ENCODE results near the gene DAPK2. TPM values are rescaled to one million over a fixed set of nuclear protein-coding genes. Genes with fewer than 3 reads are reported as not detected.

Gene DAPK2
- total RNA-seq, 2 donors from 2014 or later, result 28.8 to 57.6 TPM

- no peak overlapping the region for H3K27ac ChIP-seq
- H3K4me1 ChIP-seq, result no peaks in the 10 kb centered on the region
- H3K9me3 ChIP-seq, result no peaks in the 10 kb centered on the region
- no peak for TF ChIP-seq CTCF (IDR thresholded peaks at IDR 0.05)
- no peaks in the 10 kb centered on the region for H3K27me3 ChIP-seq
- DNase-seq (ENCODE audit: low spot score), result no peak
- no peaks in the 10 kb centered on the region for H3K36me3 ChIP-seq
- no peak overlapping the region for H3K4me3 ChIP-seq
Observed at GRCh38 chr15:63888823-63889222, 157.5 kb downstream of the DAPK2 start.

GRCh38 chr15:63888146-63888545 lies 158.1 kb downstream of the DAPK2 start:
- H3K27ac ChIP-seq, result no peak overlapping the region
- H3K4me1 ChIP-seq, result no peaks in the 10 kb centered on the region
- no peaks in the 10 kb centered on the region for H3K27me3 ChIP-seq
- H3K4me3 ChIP-seq, result no peak overlapping the region
- H3K36me3 ChIP-seq, result no peaks in the 10 kb centered on the region
- TF ChIP-seq CTCF (IDR thresholded peaks at IDR 0.05), result no peak
- DNase-seq (ENCODE audit: low spot score), result no peak
- H3K9me3 ChIP-seq, result no peaks in the 10 kb centered on the region

DNA sequence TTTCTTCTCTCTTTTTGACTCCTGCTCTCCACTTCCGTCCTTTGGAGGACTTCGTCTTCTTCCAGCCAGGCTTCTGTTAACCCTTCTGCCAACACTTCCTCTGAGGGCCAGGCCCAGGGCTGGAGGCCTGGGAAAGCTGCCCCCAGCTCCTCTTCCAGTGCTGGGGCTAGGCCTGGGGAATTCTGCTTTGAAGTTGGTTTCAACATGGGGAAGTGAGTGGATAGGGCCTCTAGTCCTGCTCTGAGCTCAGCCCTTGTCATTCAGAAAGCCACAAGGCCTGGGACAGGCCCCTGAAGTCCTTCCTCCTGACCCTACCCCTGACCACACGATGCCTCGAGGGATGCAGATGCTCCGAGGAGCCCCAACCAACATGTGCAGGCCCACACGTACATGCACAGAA lies 158.7 kb downstream of the DAPK2 start:
- DNase-seq (ENCODE audit: low spot score), result no peak
- H3K36me3 ChIP-seq, result no peaks in the 10 kb centered on the region
- no peaks in the 10 kb centered on the region for H3K9me3 ChIP-seq
- H3K4me1 ChIP-seq, result no peaks in the 10 kb centered on the region
- no peak for TF ChIP-seq CTCF (IDR thresholded peaks at IDR 0.05)
- H3K27ac ChIP-seq, result no peak overlapping the region
- no peak overlapping the region for H3K4me3 ChIP-seq
- H3K27me3 ChIP-seq, result no peaks in the 10 kb centered on the region

DNA sequence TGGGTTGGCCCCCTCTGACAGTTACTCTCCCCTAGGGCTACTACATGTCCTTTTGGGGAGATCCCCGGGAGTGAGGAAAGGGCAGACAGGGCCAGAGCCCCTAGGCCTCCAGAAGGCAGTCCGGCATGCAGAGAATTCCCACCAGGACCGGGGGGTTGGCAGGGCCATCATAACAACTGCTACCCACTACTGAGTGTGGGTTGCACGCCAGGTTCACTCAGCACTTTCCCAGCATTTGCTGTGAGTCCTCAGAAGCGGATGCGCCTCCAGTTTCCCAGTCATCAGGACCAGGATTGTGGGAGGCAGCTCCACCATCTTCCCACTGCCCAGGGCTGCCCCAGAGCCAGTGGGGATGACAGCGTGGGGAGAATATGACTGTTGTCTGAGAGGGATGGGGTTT lies 161.3 kb downstream of the DAPK2 start:
- Histone ChIP-seq H3K36me3 (no peaks in the 10 kb centered on the region), H3K27ac (no peak overlapping the region), H3K4me3 (no peak overlapping the region), H3K4me1 (no peaks in the 10 kb centered on the region), H3K27me3 (no peaks in the 10 kb centered on the region), H3K9me3 (no peaks in the 10 kb centered on the region)
- no peak for DNase-seq (ENCODE audit: low spot score)
- no peak for TF ChIP-seq CTCF (IDR thresholded peaks at IDR 0.05)

- no peak for TF ChIP-seq CTCF (IDR thresholded peaks at IDR 0.05)
- H3K27me3 ChIP-seq, result no peaks in the 10 kb centered on the region
- H3K4me3 ChIP-seq, result no peak overlapping the region
Observed at GRCh38 chr15:63881431-63881830, 164.9 kb downstream of the DAPK2 start.

DNA sequence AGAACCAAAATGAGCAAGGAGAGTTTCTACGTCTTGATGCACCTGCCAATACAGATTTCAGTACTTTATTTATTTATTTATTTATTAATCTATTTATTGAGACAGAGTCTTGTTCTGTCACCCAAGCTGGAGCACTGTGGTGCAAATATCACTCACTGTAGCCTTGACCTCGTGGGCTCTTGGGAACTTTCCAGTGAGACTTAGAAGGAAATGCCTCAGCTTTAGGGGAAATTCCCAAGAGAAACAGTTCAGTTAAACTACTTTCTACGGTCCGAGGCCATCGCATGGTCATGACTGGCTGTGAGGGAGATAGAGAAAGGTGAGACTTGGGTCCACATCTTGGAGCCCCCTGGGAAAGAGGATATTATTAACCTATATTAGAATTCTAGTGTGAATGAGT lies 165.5 kb downstream of the DAPK2 start:
- DNase-seq (ENCODE audit: low spot score), result no peak
- H3K4me3 ChIP-seq, result no peak overlapping the region
- TF ChIP-seq CTCF (IDR thresholded peaks at IDR 0.05), result no peak
- no peaks in the 10 kb centered on the region for H3K36me3 ChIP-seq
- H3K4me1 ChIP-seq, result no peaks in the 10 kb centered on the region
- H3K9me3 ChIP-seq, result no peaks in the 10 kb centered on the region
- H3K27ac ChIP-seq, result no peak overlapping the region
- no peaks in the 10 kb centered on the region for H3K27me3 ChIP-seq

More at GRCh38 chr15:63881431-63881830, 164.9 kb downstream of the DAPK2 start:
- no peaks in the 10 kb centered on the region for H3K4me1 ChIP-seq
- DNase-seq (ENCODE audit: low spot score), result no peak
- no peaks in the 10 kb centered on the region for H3K9me3 ChIP-seq
- H3K27ac ChIP-seq, result no peak overlapping the region
- no peaks in the 10 kb centered on the region for H3K36me3 ChIP-seq

All from right atrium auricular region (tissue), 2 donors.